Measurements from ENCODE around the gene PIK3C2B. TPM values are rescaled to one million over a fixed set of nuclear protein-coding genes. Genes with fewer than 3 reads are reported as not detected.
A peak's percentile ranks its signal among the peaks of the same experiment; 100 is the strongest.

PIK3C2B gene
- total and polyA plus RNA-seq, 12 donors, result 4.4 to 31.9 (median 21.1) TPM

GRCh38 chr1:204457666-204458065 lies 36.9 kb downstream of the PIK3C2B start:
- Histone ChIP-seq H3K36me3 (peaks cover 0 to 91% (median 47%) of the 10 kb centered on the region in 9 donors), H3K4me3 (no peak overlapping the region), H3K4me1 (peaks cover 13 to 97% (median 60%) of the 10 kb centered on the region in 9 donors), H3K27ac (peak overlapping the region in 5 of 10 donors; percentile 1 to 43 (median 14)), H3K9me3 (no peaks in the 10 kb centered on the region), H3K27me3 (no peaks in the 10 kb centered on the region)
- 85 to 91% methylated on average over 5 of the region's 5 CpGs for WGBS, 2 donors
- ATAC-seq, result no peak
- intact Hi-C loops (cut with DNase I), result no loop called here
- DNase-seq, result no peak
- TF ChIP-seq CTCF (IDR thresholded peaks at IDR 0.05), result no peak

GRCh38 chr1:204456826-204457442 lies 37.7 kb downstream of the PIK3C2B start:
- peak; percentile 10 to 80 (median 46) for ATAC-seq
- no peak overlapping the region for H3K4me3 ChIP-seq
- 62 to 63% methylated on average over 11 of the region's 11 CpGs for WGBS, 2 donors
- no peaks in the 10 kb centered on the region for H3K9me3 ChIP-seq
- peak overlapping the region in 4 of 10 donors; percentile 1 to 43 (median 28) for H3K27ac ChIP-seq
- H3K27me3 ChIP-seq, result no peaks in the 10 kb centered on the region
- H3K36me3 ChIP-seq, result peaks cover 0 to 91% (median 47%) of the 10 kb centered on the region in 9 donors
- peaks cover 14 to 93% (median 61%) of the 10 kb centered on the region in 9 donors for H3K4me1 ChIP-seq
- no peak for TF ChIP-seq CTCF (IDR thresholded peaks at IDR 0.05)
- intact Hi-C loops (cut with DNase I), result no loop called here
- peak; percentile 21 to 69 for DNase-seq

- Histone ChIP-seq H3K36me3 (peaks cover 0 to 96% (median 46%) of the 10 kb centered on the region in 9 donors), H3K4me3 (no peak overlapping the region), H3K27me3 (no peaks in the 10 kb centered on the region), H3K27ac (peak overlapping the region in 5 of 10 donors; percentile 1 to 89 (median 23)), H3K4me1 (peaks cover 20 to 93% (median 61%) of the 10 kb centered on the region in 9 donors), H3K9me3 (no peaks in the 10 kb centered on the region)
- no peak for ATAC-seq
- intact Hi-C loops (cut with DNase I), result no loop called here
- no peak for TF ChIP-seq CTCF (IDR thresholded peaks at IDR 0.05)
- no peak for DNase-seq
- 96 to 97% methylated on average over 9 of the region's 9 CpGs for WGBS, 2 donors
Observed at GRCh38 chr1:204455831-204456145, 38.8 kb downstream of the PIK3C2B start.

GRCh38 chr1:204455063-204455830 lies 39.4 kb downstream of the PIK3C2B start:
- intact Hi-C loops (cut with DNase I), result no loop called here
- WGBS, 2 donors, result 71 to 74% methylated on average over 18 of the region's 18 CpGs
- no peak for ATAC-seq
- no peaks in the 10 kb centered on the region for H3K9me3 ChIP-seq
- peak overlapping the region in 9 of 10 donors; percentile 13 to 89 (median 49) for H3K27ac ChIP-seq
- peaks cover 19 to 93% (median 55%) of the 10 kb centered on the region in 9 donors for H3K4me1 ChIP-seq
- H3K27me3 ChIP-seq, result no peaks in the 10 kb centered on the region
- peaks cover 0 to 91% (median 41%) of the 10 kb centered on the region in 9 donors for H3K36me3 ChIP-seq
- H3K4me3 ChIP-seq, result no peak overlapping the region
- DNase-seq, result no peak
- TF ChIP-seq CTCF (IDR thresholded peaks at IDR 0.05), result no peak
